NCI-H2196 treated with DMSO at 0.1 percent for 48 hours (cell line): ENCODE data around the gene TM6SF1.
"Not testable (repeated sequence)": the region's sequence is repeated elsewhere in the genome, so short reads cannot be mapped to it uniquely, and the experiment has no call there.

Experiments
- DNase-seq: peaks from one replicate; lab custom pipeline; 2025; ENCODE audit not compliant: unreplicated experiment; lab: John Stamatoyannopoulos, UW

Gene TM6SF1

DNA sequence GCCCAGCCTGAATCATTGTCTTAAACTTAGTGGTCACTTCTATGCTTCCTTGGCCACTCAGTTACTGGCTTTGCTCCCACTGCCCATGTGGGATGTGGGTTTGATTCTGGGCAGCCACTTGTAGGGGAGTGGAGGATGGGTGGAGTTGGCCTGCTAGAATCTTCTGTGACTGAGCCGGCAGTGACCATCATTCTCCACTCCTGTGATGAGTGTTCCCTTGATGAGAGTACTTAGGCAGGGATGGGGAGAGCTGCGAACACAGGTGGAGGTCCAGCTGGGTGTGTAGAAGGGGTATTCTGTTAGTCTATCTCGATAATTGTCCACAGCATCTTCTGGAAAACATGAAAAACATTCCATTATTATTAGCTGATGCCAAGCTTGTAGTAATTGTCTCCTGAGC, 8.0 kb downstream of the TM6SF1 start:
- DNase-seq, result no peak

- DNase-seq, result no peak
These were observed 8.6 kb downstream of the TM6SF1 start for GRCh38 chr15:83115831-83116565.

GRCh38 chr15:83118291-83118827, 10.9 kb downstream of the TM6SF1 start:
- DNase-seq, result no peak

GRCh38 chr15:83118968-83119367, 11.5 kb downstream of the TM6SF1 start:
- no peak for DNase-seq

DNA sequence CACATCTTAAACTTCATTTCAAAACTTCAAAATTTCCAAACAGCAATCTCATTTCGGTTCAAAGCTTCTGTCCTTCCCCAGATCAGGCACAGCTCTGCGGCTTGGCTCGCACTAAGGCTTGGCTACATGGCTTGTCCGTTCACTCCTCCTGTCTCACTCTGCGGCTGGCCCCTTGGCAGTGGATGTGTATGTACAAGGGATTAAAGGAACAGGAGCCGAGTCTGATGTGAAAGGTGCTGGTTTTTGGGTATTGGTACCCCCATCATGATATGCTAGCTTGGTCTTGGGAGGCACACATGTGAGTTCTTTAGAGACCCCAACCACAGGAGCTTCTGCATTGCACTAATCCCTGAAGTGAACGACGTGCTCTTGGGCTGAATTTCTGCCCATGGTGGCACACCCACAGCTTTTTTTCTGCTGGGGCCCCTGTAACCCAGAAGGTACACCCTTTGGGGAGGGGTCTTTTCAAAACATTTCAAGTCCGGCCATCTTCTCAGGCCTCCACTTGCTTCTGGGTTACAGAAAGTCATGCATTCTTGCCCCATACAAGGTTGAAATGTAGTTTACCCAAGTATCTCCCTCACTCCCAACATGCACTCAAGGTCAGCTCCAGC, 12.6 kb downstream of the TM6SF1 start:
- DNase-seq, result no peak

- no peak for DNase-seq
These were observed 16.1 kb downstream of the TM6SF1 start for GRCh38 chr15:83123529-83123928.

DNA sequence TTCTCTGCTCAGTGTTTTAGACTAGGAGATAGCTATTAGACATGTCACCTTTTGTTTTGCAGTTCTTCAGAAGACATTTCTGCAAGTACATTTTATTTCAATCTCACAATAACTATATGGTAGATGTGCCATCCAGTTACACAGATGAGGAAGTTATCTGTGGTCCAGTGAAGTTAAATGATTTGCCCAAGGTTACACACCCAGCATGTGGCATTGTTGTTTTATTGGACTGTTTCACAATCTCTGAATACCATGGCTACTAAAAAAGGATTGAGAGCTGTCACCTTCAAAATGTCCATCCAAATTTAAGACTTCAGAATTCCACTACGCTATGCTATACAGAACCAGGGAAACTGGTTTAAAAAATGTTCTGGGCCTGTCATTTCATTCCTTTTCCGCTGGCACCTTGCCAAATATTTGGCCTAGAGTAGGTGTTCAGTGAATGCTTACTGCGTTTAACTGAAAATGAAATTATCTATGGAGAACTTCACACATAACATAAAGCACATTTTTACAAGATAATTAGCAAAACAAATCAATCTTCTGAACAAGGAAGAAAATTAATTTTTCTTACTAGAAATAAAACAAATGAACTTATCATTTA, 20.2 kb downstream of the TM6SF1 start:
- DNase-seq, result no peak

GRCh38 chr15:83129791-83130190, 22.3 kb downstream of the TM6SF1 start:
- DNase-seq, result no peak

DNA sequence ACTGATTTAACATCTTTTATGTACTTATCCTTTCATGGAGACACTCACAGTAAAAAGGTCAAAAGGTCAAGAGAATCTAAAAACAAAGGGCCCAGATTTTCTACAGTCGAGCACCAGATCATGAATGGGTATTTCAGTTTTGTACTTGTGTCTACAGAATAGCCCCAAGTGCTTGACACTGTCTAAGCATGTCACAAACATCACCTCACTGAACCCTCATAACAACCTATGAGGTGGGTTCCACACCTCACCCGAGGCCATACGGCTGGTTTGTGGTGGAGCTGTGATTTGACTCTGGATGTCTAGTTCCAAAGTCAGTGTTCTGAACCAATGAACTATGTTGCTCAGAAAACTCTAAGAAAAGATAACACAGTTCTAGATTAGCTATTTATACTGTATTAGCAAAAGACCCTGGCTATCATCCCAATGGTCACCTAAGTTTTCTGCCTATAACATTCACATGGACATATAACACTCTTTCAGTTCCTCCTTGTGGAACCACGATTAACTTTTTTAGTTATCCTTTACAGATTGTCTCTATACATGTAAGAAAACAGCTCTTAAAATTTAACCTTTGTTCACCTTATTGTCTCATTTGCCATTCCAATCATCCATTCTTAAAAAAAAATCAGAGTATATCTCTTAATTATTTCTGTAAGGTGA, 25.5 kb downstream of the TM6SF1 start:
- no peak for DNase-seq

- not testable (repeated sequence) for DNase-seq
These were observed 34.7 kb downstream of the TM6SF1 start for GRCh38 chr15:83142151-83142550.

GRCh38 chr15:83144771-83145170, 37.3 kb downstream of the TM6SF1 start:
- no peak for DNase-seq

DNA sequence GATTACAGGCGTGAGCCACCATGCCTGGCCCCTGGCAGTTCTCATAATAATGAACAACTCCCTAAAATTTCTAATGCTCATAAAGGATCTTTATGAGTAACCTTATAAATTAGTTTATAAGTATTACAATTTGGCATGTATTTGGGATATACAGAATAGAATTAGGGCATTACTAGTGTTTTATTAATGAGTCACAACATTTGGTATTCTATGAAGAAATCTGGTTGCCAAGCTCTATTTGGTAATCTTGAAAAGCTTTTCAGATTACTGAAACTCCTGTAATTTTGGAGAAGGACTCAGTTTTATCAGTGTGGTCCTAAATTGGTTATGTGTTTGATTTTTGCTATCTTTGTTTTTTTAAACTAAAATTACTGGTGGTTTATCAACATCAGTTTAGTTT, 45.8 kb downstream of the TM6SF1 start:
- DNase-seq, result no peak

GRCh38 chr15:83155942-83156341, 48.5 kb downstream of the TM6SF1 start:
- DNase-seq, result no peak

DNA sequence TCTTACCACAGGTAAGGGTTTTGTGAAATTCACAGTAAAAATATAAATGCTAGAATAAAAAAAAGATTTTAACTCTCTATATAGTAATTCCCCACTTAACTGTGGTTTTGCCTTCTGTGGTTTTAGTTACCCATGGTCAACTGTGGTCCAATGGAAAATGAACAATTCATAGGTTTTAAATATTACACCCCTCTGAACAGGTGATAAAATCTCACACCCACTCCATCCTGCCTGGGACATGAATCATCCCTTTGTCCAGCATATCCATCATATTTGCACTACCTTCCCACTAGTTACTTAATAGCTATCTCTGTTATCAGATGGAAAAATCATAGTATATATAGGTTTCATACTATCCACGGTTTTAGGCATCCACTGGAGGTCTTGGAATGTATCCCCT, 50.9 kb downstream of the TM6SF1 start:
- no peak for DNase-seq

- DNase-seq, result no peak
These were observed 53.3 kb downstream of the TM6SF1 start for GRCh38 chr15:83160741-83161140.

GRCh38 chr15:83163032-83163431, 55.6 kb downstream of the TM6SF1 start:
- no peak for DNase-seq

GRCh38 chr15:83164111-83164770, 56.8 kb downstream of the TM6SF1 start:
- DNase-seq, result no peak

DNA sequence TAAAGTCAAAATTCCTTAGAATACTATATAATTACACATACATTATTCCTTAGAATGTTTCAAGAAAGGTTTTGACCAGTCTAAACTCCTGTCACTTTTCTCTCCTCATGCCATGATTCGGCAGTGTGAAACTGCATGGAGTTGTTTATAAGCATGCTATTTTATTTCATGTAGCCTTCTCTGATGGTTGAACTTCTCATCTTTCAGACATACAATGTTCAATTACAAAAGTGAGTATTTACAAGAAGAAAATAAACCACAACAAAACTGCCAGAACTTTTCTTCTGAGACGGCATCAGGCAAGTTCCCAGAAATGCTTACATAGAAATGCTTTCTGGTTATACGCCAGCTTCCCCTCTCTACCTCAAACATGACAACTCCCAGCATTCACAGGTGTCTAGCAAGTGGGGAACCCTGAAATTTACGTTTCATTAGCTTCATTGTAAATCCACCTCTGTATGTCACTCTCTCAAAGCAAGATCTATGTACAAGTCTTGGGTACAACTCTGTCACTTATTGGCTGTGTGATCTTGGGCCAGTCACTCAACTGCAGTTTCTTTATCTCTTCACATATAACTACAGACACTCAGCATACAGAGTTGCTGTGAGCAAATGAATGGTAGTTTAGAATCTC, 57.4 kb downstream of the TM6SF1 start:
- DNase-seq, result no peak

DNA sequence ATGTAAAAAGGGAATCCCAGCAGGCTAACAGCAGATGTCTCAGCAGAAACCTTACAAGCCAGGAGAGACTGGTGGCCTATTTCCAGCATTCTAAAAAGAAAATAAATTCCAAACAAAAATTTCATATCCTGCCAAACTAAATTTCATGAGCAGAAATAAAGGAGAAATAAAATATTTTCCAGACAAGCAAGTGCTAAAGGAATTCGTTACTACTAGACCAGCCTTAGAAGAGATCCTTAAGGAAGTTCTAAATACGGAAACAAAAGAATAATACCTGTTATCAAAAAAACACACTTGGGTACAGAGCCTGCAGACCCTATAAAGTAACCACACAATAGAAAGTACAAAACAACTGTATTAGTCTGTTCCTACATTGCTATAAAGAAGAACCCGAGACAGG, 58.8 kb downstream of the TM6SF1 start:
- DNase-seq, result no peak

- DNase-seq, result no peak
These were observed 59.4 kb downstream of the TM6SF1 start for GRCh38 chr15:83166830-83167229.

GRCh38 chr15:83169576-83169975, 62.1 kb downstream of the TM6SF1 start:
- not testable (repeated sequence) for DNase-seq
